NCI-H1436 (cell line): ENCODE results near the gene C1QTNF1.
A peak's percentile ranks its signal among the peaks of the same experiment; 100 is the strongest.

ENCODE experiments used
- DNase-seq: peaks from one replicate; lab custom pipeline; 2025; lab: John Stamatoyannopoulos, UW

The C1QTNF1 gene

GRCh38 chr17:79023886-79024771 is at the start of gene C1QTNF1:
TSS of gene C1QTNF1 (plus strand) at chr17:79024169. CDS start at chr17:79043969, 19,800 bp downstream.
- DNase-seq, result no peak

GRCh38 chr17:78974635-78975591 is 49.1 kb upstream of the C1QTNF1 start:
- no peak for DNase-seq

GRCh38 chr17:78976907-78977680 is 46.9 kb upstream of the C1QTNF1 start:
- no peak for DNase-seq

DNA sequence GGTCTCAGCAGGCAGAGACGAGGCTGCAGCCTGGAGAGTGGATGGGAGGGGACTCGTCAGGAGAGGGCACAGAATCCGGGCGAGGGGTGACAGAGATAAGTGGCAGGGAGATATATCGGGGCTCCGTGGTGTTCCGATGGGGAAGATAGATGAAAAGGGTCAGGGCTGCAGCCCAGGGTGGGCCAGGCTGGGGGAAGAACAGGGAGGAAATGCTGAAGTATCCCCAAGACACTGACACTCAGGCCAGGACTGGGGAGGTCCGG is 46.4 kb upstream of the C1QTNF1 start:
- no peak for DNase-seq

- no peak for DNase-seq
Measured at GRCh38 chr17:78977997-78978973, 45.7 kb upstream of the C1QTNF1 start.

- peak; percentile 95 for DNase-seq
Measured at GRCh38 chr17:78979780-78980623, 44.0 kb upstream of the C1QTNF1 start, which contains the start of gene LGALS3BP. TSS of gene LGALS3BP (minus strand) at chr17:78979923. CDS start at chr17:78977191, 2,732 bp downstream.

- DNase-seq, result no peak
Measured at GRCh38 chr17:78980624-78980972, 43.4 kb upstream of the C1QTNF1 start.

DNA sequence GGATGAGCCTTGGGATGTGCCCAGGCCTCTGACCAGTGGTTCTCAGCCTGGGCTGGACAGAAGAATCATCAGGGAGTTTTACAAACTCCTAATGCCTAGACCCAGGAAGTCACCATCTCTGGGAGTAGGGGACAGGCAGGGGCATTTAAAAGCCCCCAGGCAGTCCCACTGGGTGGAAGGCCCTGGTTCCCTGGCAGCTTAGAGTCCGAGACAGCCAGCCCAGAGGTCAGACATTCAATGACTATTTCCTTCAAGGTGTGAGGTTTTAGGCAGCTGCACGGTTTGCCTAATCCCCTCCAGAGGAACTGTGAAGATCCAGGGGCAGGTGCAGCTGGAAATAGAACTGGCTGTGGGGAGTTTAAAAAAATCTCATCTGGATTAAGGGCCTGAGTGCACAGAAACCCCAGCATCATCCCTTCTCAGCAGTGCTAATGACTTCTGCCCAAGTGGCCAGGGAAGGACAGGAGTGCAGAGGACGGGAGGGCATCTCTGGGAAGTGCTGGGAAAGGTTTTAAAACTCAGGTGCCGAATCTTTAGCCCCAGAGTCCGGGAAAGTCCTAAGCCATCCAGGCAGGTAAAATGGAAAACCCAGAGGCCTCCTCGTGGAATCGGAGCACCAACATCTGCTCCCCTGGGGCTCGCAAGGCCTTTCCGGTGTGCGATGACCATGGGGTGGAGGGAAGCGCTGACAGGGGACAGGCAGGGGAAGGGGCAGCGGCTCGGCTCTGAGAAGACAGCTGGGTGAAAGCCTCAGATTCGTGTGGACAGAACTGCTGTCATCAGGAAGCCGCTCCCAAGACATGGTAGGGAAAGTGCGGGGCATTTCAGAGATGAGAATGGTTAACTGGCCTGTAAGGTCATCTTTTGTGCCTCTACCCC is 42.7 kb upstream of the C1QTNF1 start:
- DNase-seq, result no peak

DNA sequence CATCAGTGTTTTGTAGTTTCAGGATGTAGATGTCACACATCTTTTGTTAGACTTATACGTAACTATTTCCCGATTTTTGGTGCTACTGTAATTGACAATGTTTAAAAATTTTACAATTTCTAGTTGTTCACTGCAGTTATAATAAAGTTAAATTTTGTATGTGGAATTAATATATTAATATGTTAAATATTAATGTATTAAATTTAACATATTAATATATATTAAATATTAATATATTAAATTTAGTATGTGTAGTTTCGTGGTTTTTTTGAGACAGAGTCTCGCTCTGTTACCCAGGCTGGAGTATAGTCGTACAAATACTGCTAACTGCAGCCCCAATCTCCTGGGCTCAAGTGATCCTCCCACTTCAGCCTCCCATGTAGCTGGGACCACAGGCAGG is 38.6 kb upstream of the C1QTNF1 start:
- DNase-seq, result no peak

GRCh38 chr17:78986048-78986648 is 37.8 kb upstream of the C1QTNF1 start:
- no peak for DNase-seq

DNA sequence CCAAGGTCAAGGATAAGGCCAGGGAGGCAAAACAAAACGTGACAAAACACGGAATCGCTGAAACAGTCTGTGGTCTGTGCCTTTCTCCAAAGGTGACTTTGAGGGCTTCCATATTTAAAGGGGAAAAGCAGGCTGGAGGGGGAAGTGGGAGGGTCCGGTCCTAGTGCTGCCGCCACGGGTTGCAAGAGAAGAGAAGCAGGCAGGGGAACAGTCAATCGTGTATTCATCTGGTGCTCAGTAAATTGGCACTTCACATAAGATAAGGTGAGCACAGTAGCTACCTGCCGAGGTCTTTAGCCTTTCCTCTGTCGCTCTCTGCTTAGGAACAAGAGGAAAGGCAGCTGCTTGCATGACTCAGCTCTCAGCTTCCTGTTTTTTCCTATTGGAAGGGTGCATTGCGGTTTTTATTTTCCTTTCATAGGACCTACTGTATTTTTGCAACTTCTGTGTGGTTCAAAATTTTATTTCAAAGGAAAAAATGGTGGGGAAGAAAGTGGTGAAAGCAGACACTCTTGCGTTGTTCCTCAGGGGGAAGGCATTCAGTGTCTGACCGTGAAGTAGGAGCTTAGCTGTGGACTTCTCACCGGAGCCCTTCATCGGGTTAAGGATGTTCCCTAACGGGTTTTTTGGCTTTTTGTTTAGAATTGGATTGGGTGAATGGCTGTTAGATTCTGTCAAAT is 37.2 kb upstream of the C1QTNF1 start:
- DNase-seq, result no peak

DNA sequence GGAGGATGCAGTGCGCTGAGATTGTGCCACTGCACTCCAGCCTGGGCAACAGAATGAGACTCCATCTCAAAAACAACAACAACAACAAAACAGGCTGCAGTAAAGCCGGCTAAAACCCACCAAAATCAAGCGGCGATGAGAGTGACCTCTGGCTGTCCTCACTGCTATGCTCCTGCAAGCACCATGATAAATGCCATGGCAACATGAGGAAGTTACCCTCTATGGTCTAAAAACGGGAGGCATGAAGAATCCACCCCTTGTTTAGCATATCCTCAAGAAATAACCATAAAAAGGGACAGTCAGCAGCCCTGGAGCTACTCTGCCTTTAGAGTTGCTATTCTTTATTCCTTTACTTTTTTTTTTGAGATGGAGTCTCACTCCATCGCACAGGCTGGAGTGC is 35.8 kb upstream of the C1QTNF1 start:
- no peak for DNase-seq

DNA sequence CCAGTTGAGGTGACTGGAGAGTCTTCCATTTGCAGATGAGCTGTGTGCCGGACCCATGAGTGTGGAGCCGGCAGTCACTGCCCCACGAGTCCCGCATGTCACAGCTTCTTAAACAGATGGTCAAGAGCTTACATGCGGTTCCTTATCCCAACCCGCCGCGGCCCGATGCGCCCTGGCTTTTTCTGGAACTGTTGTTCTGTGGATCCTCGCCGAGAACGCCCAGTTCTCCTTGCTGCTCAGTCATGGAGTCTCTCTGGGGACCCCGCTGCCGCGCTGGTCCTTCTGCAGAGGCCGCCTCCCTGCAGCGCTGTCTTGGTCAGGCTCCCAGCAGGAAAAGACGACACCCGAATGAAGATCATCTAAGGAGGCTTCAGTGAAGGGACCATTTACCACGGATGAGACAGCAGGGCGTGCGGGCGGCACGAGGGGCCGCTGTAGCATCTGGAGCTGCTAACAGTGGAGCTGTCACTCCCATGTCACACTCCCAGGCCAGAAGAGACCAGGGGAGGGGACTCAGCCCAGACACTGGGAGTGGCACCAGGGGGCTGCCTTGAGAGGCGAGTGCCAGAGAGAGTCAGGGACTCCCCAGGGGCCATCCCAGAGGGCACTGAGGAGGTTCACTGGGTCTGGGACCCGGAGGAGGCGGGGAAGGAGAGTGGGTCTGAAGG is 33.5 kb upstream of the C1QTNF1 start:
- DNase-seq, result no peak

DNA sequence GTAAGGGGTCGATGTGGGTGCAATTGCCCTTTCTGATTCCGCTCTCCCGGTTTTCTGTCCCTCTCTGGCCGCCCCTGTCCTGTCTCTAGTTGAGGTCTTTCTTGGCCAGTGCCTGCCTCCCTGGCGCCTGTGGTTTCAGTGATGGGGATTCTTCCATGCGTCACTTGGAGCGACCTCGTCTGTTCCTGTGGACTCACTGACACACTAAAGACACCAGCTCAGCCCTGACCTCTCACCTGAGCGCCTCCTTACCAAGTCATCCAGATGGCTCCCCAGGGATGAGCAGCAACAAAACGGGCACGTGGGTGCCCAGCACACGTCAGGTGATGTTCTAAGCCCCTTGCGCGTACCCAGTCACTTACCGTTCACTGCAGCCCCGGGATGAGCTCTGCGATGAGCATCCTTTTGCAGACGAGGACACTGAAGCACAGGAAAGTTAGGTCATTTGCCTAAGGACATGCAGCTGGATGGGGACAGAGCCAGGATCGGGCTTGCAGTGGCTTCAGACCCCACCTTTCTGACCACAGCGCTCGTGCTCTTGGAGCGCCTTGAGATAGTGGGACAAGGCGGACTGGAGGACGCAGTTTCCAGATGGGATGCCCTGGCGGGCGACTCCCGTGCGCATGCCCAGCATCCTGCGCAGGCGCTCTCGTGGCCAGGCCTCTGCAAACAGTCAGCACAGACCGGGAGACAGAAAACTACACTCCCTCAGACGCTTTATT is 32.8 kb upstream of the C1QTNF1 start:
- no peak for DNase-seq

GRCh38 chr17:78991906-78992532 is 31.9 kb upstream of the C1QTNF1 start:
- no peak for DNase-seq

GRCh38 chr17:78992542-78993212 is 31.3 kb upstream of the C1QTNF1 start:
- DNase-seq, result no peak
